ENCODE measurements around the gene PRDX6.

- TF ChIP-seq CTCF (IDR thresholded peaks at IDR 0.05) (no peak), POLR2A (IDR thresholded peaks at IDR 0.05) (no peak)
These were observed 3.5 kb upstream of the PRDX6 start for GRCh38 chr1:173473599-173474011.

Measured in tibial nerve (tissue), 3 donors.